Measurements from ENCODE around the gene TRMT2A.
"Not testable (repeated sequence)": the region's sequence is repeated elsewhere in the genome, so short reads cannot be mapped to it uniquely, and the experiment has no call there.

The TRMT2A gene

DNA sequence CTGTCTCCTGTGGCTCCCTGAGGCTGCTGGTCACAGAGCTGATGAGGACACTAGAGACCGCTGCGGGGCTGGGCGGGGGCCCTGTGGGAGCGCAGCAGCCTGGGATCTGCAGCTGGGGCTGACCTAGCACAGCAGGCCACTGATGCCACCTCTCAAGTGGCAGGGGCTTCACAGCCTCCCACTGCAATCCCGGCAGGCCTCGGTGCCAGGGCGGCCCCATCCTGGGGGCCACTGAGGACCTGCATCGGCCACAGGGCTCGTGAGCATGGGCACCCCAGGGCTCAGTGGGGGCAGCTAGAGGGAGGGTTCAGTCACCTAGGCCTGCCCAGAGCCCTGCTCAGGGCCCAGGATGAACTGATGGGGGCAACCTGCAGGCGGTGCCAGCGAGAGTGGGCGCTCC is 48.4 kb upstream of the TRMT2A start:
- no peaks in the 10 kb centered on the region for H4K20me1 ChIP-seq (ENCODE audit: insufficient read depth, low read length)
- ATAC-seq (ENCODE audit: insufficient read depth, low read depth) (no peak), DNase-seq (no peak)
- no peaks in the 10 kb centered on the region for H3K79me2 ChIP-seq (ENCODE audit: insufficient read depth, low read length)
- no peak overlapping the region for H2AFZ ChIP-seq (ENCODE audit: low read depth, low read length)
- H3K9me3 ChIP-seq (ENCODE audit: insufficient read depth, low read length, severe bottlenecking): no peaks in the 10 kb centered on the region
- no peak for TF ChIP-seq EZH2 (IDR thresholded peaks at IDR 0.05; ENCODE audit: borderline replicate concordance, low read depth, low read length, severe bottlenecking)
- TF ChIP-seq, protein P1, sequence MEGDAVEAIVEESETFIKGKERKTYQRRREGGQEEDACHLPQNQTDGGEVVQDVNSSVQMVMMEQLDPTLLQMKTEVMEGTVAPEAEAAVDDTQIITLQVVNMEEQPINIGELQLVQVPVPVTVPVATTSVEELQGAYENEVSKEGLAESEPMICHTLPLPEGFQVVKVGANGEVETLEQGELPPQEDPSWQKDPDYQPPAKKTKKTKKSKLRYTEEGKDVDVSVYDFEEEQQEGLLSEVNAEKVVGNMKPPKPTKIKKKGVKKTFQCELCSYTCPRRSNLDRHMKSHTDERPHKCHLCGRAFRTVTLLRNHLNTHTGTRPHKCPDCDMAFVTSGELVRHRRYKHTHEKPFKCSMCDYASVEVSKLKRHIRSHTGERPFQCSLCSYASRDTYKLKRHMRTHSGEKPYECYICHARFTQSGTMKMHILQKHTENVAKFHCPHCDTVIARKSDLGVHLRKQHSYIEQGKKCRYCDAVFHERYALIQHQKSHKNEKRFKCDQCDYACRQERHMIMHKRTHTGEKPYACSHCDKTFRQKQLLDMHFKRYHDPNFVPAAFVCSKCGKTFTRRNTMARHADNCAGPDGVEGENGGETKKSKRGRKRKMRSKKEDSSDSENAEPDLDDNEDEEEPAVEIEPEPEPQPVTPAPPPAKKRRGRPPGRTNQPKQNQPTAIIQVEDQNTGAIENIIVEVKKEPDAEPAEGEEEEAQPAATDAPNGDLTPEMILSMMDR (IDR thresholded peaks at IDR 0.05; ENCODE audit: borderline replicate concordance, extremely low read depth, low read length, poor library complexity, severe bottlenecking): no peak
- H3K27me3 ChIP-seq (ENCODE audit: insufficient read depth, low read length, poor library complexity): no peaks in the 10 kb centered on the region
- H3K36me3 ChIP-seq (ENCODE audit: insufficient read depth, low read length): no peaks in the 10 kb centered on the region
- H3K4me2 ChIP-seq (ENCODE audit: insufficient read depth, low read length): no peak overlapping the region
- no peak overlapping the region for H3K9ac ChIP-seq (ENCODE audit: low read depth, low read length)
- H3K4me3 ChIP-seq (ENCODE audit: low read depth in 1 of 2, low read length in 2 of 2): no peak overlapping the region
- no peaks in the 10 kb centered on the region for H3K4me1 ChIP-seq (ENCODE audit: insufficient read depth, low read length)
- no peak overlapping the region for H3K27ac ChIP-seq (ENCODE audit: low read length)

DNA sequence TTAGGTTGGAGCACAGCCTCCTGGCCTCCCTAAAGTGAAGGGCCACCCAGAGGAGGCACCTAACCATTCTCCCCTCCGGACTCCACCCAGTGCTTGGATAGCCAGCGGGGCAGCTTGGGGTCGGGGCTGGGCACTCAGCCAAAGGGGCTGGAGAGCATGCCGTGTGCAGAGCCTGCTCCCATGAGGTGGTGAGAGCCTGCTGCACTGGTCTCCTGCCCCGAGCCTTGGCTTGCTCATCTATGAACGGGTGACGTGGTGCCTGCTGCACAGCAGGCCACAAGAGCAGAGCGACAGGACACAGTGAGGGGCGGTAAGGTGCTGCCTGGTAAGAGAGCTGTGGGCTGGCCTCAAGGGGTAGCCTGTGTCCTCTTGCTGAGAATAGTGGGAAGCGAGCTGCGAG is 47.8 kb upstream of the TRMT2A start:
- Histone ChIP-seq H3K9me3 (ENCODE audit: insufficient read depth, low read length, severe bottlenecking) (no peaks in the 10 kb centered on the region), H3K4me1 (ENCODE audit: insufficient read depth, low read length) (no peaks in the 10 kb centered on the region), H3K79me2 (ENCODE audit: insufficient read depth, low read length) (no peaks in the 10 kb centered on the region), H4K20me1 (ENCODE audit: insufficient read depth, low read length) (no peaks in the 10 kb centered on the region), H3K27ac (ENCODE audit: low read length) (no peak overlapping the region), H3K4me2 (ENCODE audit: insufficient read depth, low read length) (no peak overlapping the region), H3K9ac (ENCODE audit: low read depth, low read length) (no peak overlapping the region), H3K4me3 (ENCODE audit: low read depth in 1 of 2, low read length in 2 of 2) (no peak overlapping the region), H3K27me3 (ENCODE audit: insufficient read depth, low read length, poor library complexity) (no peaks in the 10 kb centered on the region), H2AFZ (ENCODE audit: low read depth, low read length) (no peak overlapping the region), H3K36me3 (ENCODE audit: insufficient read depth, low read length) (no peaks in the 10 kb centered on the region)
- no peak for TF ChIP-seq EZH2 (IDR thresholded peaks at IDR 0.05; ENCODE audit: borderline replicate concordance, low read depth, low read length, severe bottlenecking)
- TF ChIP-seq, protein P1 (IDR thresholded peaks at IDR 0.05; ENCODE audit: borderline replicate concordance, extremely low read depth, low read length, poor library complexity, severe bottlenecking): no peak
- ATAC-seq (ENCODE audit: insufficient read depth, low read depth) (no peak), DNase-seq (no peak)

DNA sequence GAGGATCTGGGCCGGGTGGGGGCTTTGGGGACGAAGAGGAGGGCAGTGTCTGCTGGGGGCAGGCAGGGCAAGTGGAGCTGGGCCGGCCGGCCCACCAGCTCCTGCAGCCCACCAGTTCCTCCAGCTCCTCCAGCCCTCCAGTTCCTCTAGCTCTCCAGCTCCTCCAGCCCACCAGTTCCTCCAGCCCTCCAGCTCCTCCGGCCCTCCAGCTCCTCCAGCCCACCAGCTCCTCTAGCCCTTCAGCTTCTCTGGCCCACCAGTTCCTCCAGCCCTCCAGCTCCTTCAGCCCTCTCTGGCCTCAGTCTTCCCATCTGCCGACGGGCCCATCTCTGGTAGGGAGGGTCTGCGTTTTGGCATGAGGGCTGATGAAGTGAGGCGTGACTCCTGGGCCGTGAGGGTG is 43.0 kb upstream of the TRMT2A start:
- H3K4me3 ChIP-seq (ENCODE audit: low read depth in 1 of 2, low read length in 2 of 2): no peak overlapping the region
- no peak overlapping the region for H3K4me2 ChIP-seq (ENCODE audit: insufficient read depth, low read length)
- H3K27me3 ChIP-seq (ENCODE audit: insufficient read depth, low read length, poor library complexity): no peaks in the 10 kb centered on the region
- H4K20me1 ChIP-seq (ENCODE audit: insufficient read depth, low read length): peaks cover 5% of the 10 kb centered on the region; the same call in 1 of the 2 replicates
- H2AFZ ChIP-seq (ENCODE audit: low read depth, low read length): no peak overlapping the region
- no peak overlapping the region for H3K9ac ChIP-seq (ENCODE audit: low read depth, low read length)
- no peak overlapping the region for H3K27ac ChIP-seq (ENCODE audit: low read length)
- H3K4me1 ChIP-seq (ENCODE audit: insufficient read depth, low read length): peaks cover 10% of the 10 kb centered on the region
- no peaks in the 10 kb centered on the region for H3K36me3 ChIP-seq (ENCODE audit: insufficient read depth, low read length)
- ATAC-seq (ENCODE audit: insufficient read depth, low read depth) (no peak), DNase-seq (no peak)
- no peaks in the 10 kb centered on the region for H3K79me2 ChIP-seq (ENCODE audit: insufficient read depth, low read length)
- no peak for TF ChIP-seq EZH2 (IDR thresholded peaks at IDR 0.05; ENCODE audit: borderline replicate concordance, low read depth, low read length, severe bottlenecking)
- TF ChIP-seq, protein P1 (IDR thresholded peaks at IDR 0.05; ENCODE audit: borderline replicate concordance, extremely low read depth, low read length, poor library complexity, severe bottlenecking): no peak
- H3K9me3 ChIP-seq (ENCODE audit: insufficient read depth, low read length, severe bottlenecking): no peaks in the 10 kb centered on the region

DNA sequence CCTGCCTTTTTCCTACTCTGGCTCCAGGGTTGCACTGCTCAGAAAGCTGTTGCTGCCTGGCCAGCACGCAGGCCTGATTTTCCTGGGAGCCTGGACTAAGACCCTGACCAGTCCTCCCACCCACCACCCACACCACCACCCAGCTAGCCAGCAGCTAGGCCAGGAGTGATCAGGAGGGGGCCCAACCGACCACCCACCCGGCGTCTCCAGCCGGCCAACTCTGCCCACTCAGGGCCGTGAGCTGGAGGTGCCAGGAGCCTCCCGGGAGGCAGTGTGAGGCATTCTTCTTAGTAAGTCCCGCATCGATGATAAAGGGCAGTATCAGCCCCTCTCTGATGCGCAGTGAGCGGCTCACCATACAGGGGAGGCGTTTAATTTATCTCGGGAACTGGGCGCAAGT is 42.5 kb upstream of the TRMT2A start:
- peaks cover 10% of the 10 kb centered on the region for H3K4me1 ChIP-seq (ENCODE audit: insufficient read depth, low read length)
- not testable (repeated sequence) for H3K4me3 ChIP-seq (ENCODE audit: low read depth in 1 of 2, low read length in 2 of 2); ATAC-seq (ENCODE audit: insufficient read depth, low read depth)

More for the DNA sequence above, 42.5 kb upstream of the TRMT2A start:
- H3K79me2 ChIP-seq (ENCODE audit: insufficient read depth, low read length); H4K20me1 ChIP-seq (ENCODE audit: insufficient read depth, low read length); H3K9me3 ChIP-seq (ENCODE audit: insufficient read depth, low read length, severe bottlenecking); H3K9ac ChIP-seq (ENCODE audit: low read depth, low read length); H3K36me3 ChIP-seq (ENCODE audit: insufficient read depth, low read length); H3K27ac ChIP-seq (ENCODE audit: low read length); H2AFZ ChIP-seq (ENCODE audit: low read depth, low read length); H3K4me2 ChIP-seq (ENCODE audit: insufficient read depth, low read length); DNase-seq; H3K27me3 ChIP-seq (ENCODE audit: insufficient read depth, low read length, poor library complexity): not testable (repeated sequence)
